Measurements from ENCODE around the gene FOXO6. TPM values are rescaled to one million over a fixed set of nuclear protein-coding genes. Genes with fewer than 3 reads are reported as not detected.

Gene FOXO6
- total and polyA plus RNA-seq, 9 of the 15 experiments (the other 6 are each of a cell fraction or from before 2014, with no cell fraction given), result 0.04 to 0.31 (median 0.12) TPM; not detected in 5

- TF ChIP-seq SNIP1 (IDR thresholded peaks at IDR 0.05; ENCODE audit: low read depth) (no peak), CLOCK (CRISPR knock-in tag; IDR thresholded peaks at IDR 0.05; ENCODE audit: borderline replicate concordance) (no peak), ZSCAN29 (IDR thresholded peaks at IDR 0.05) (no peak), FOXJ2 (tag; IDR thresholded peaks at IDR 0.05) (no peak), NR2C2 (CRISPR knock-in tag; IDR thresholded peaks at IDR 0.05) (no peak), NR2C2 (tag; IDR thresholded peaks at IDR 0.05) (peak; percentile 26; the same call in 1 of the 2 replicates), BRF1 (IDR thresholded peaks at IDR 0.05; ENCODE audit: borderline replicate concordance, extremely low read depth, insufficient read length) (no peak), RBM39 (optimal IDR thresholded peaks at IDR 0.05; ENCODE audit: low read depth, low read length) (no peak), TBL1XR1 (IDR thresholded peaks at IDR 0.05; ENCODE audit: low read length in 2 of 2) (peak in 1 of 2 experiments; percentile 6; a peak in 1 of 4 replicates), FOXA3 (CRISPR knock-in tag; conservative IDR thresholded peaks at IDR 0.05 in 1 of 2, IDR thresholded peaks at IDR 0.05 in 1 of 2) (no peak), YY1 (IDR thresholded peaks at IDR 0.05; ENCODE audit: borderline replicate concordance in 1 of 3, control insufficient read depth in 1 of 3, extremely low read depth in 1 of 3, insufficient read depth in 3 of 3, insufficient read length in 1 of 3, insufficient replicate concordance in 2 of 3, low read depth in 1 of 3, low read length in 2 of 3) (no peak), DLX4 (CRISPR knock-in tag; IDR thresholded peaks at IDR 0.05) (no peak), ETV5 (CRISPR knock-in tag; IDR thresholded peaks at IDR 0.05; ENCODE audit: low read depth) (no peak), MTA1 (IDR thresholded peaks at IDR 0.05; ENCODE audit: borderline replicate concordance) (no peak), SRSF9 (IDR thresholded peaks at IDR 0.05; ENCODE audit: borderline replicate concordance, low read depth, low read length) (no peak), SAFB (IDR thresholded peaks at IDR 0.05; ENCODE audit: borderline replicate concordance, low read depth, low read length) (no peak), HMG20B (CRISPR knock-in tag; IDR thresholded peaks at IDR 0.05) (no peak), GABPA (tag; conservative IDR thresholded peaks at IDR 0.05; ENCODE audit: low read depth) (peak; percentile 48; the same call in 1 of the 2 replicates), SMAD2 (IDR thresholded peaks at IDR 0.05; ENCODE audit: low read depth, low read length) (no peak), EGR1 (conservative IDR thresholded peaks at IDR 0.05) (peak; percentile 93), RBFOX2 (IDR thresholded peaks at IDR 0.05; ENCODE audit: low read depth, low read length) (no peak), NEUROD1 (IDR thresholded peaks at IDR 0.05; ENCODE audit: borderline replicate concordance, low read depth, low read length, partially characterized antibody) (no peak), ZC3H8 (IDR thresholded peaks at IDR 0.05) (no peak), KDM1A (IDR thresholded peaks at IDR 0.05) (peak; percentile 76 to 80), NFYB (IDR thresholded peaks at IDR 0.05; ENCODE audit: extremely low read depth, insufficient read length) (peak; percentile 51), ESRRB (CRISPR knock-in tag; IDR thresholded peaks at IDR 0.05; ENCODE audit: borderline replicate concordance) (no peak), RHOXF2B (CRISPR knock-in tag; conservative IDR thresholded peaks at IDR 0.05) (no peak), PTRF (tag; IDR thresholded peaks at IDR 0.05) (no peak)
Observed at GRCh38 chr1:41333146-41333784, 28.0 kb upstream of the FOXO6 start (continued).

Data from K562 (cell line).